ENCODE measurements around the gene SPINT1.

The SPINT1 gene

GRCh38 chr15:40843885-40844695, at the start of gene SPINT1:
Gene SPINT1, plus strand, starts transcription at chr15:40844048. Its CDS starts 507 bp downstream, at chr15:40844555.
- DNase-seq, result peak; percentile 90

- DNase-seq, result no peak
These were observed 47.8 kb upstream of the SPINT1 start for GRCh38 chr15:40796041-40796440.

- no peak for DNase-seq
These were observed 47.3 kb upstream of the SPINT1 start for GRCh38 chr15:40796512-40796911.

GRCh38 chr15:40799523-40799922, 44.3 kb upstream of the SPINT1 start:
- DNase-seq, result no peak

GRCh38 chr15:40803076-40803475, 40.8 kb upstream of the SPINT1 start:
- DNase-seq, result no peak

- DNase-seq, result no peak
These were observed 40.2 kb upstream of the SPINT1 start for GRCh38 chr15:40803688-40804087.

GRCh38 chr15:40806672-40807027, 37.2 kb upstream of the SPINT1 start:
- no peak for DNase-seq

- peak; percentile 98 for DNase-seq
These were observed 36.6 kb upstream of the SPINT1 start, which contains the start of the genes DNAJC17 and ZFYVE19 for GRCh38 chr15:40807028-40807887. Gene DNAJC17, minus strand, starts transcription at chr15:40807473. Its CDS starts 27 bp downstream, at chr15:40807446. Gene ZFYVE19, plus strand, starts transcription at chr15:40807089. Its CDS starts 501 bp downstream, at chr15:40807590.

- no peak for DNase-seq
These were observed 35.9 kb upstream of the SPINT1 start for GRCh38 chr15:40807888-40808461.

- no peak for DNase-seq
These were observed 34.9 kb upstream of the SPINT1 start for GRCh38 chr15:40808861-40809450.

GRCh38 chr15:40812721-40813425, 31.0 kb upstream of the SPINT1 start:
- DNase-seq, result no peak

GRCh38 chr15:40815042-40815698, 28.7 kb upstream of the SPINT1 start:
- no peak for DNase-seq

- no peak for DNase-seq
These were observed 24.8 kb upstream of the SPINT1 start for GRCh38 chr15:40819048-40819447.

- no peak for DNase-seq
These were observed 22.7 kb upstream of the SPINT1 start for GRCh38 chr15:40821195-40821594.

- DNase-seq, result no peak
These were observed 20.1 kb upstream of the SPINT1 start for GRCh38 chr15:40823572-40824343.

- DNase-seq, result no peak
These were observed 18.0 kb upstream of the SPINT1 start for GRCh38 chr15:40825661-40826422.

GRCh38 chr15:40826423-40827075, 17.3 kb upstream of the SPINT1 start:
- DNase-seq, result no peak

GRCh38 chr15:40828447-40829036, 15.3 kb upstream of the SPINT1 start, which contains the start of gene PPP1R14D:
Gene PPP1R14D, minus strand, starts transcription at chr15:40828708. Its CDS starts 67 bp downstream, at chr15:40828641.
- DNase-seq, result no peak

- DNase-seq, result no peak
These were observed 14.7 kb upstream of the SPINT1 start for GRCh38 chr15:40829115-40829514.

Data from activated effector memory CD4-positive, alpha-beta T cell treated with anti-CD3 and anti-CD28 coated beads, Interleukin-2, amount 50 U/mL, for 16 hours (primary cell).